OCI-M2 (cell line): Measurements from ENCODE around the gene FOXA1.

Experiments
- DNase-seq: peaks from one replicate; lab custom pipeline; 2025; ENCODE audit not compliant: unreplicated experiment; lab: John Stamatoyannopoulos, UW

Gene FOXA1

DNA sequence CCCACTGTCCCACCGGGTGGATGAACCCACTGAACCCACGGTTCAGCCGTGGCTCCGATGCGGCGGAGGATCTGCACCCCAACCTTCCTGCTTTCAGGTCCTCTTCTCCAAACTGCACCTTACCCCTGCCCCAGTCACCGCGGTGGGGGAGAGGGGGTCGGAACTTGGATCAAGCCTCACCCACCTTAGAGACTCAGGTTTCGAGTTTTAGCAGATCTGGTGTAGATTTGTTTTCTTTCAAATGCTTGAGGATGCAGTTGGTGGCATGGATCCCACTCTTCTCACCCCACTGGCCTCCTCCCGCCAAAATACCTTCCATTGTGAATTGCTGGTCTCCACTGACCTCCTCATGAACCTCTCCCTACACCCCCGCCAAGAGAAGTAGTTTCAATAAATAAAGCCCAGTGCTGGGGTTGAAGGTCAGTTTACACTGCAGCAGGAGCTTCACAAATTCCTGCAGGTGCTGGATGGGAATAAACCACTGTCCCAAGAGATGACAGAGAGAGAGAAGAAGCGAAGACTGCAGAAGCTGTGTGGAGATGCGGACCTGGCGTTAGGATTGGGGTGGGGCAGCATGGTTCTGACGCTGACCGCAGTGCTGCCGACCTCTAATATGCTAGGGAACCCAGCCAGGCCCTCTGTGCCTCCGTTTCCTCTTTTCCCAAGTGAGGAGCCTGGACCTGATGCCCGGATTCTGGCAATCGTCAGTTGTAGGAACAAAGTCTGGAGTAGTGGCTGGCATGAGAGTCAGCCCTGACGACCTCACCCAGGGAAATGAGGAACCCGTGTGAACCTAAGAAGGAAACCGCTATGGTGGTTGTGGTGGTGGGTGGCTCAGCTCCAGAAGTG is 7.8 kb upstream of the FOXA1 start:
- DNase-seq, result no peak

DNA sequence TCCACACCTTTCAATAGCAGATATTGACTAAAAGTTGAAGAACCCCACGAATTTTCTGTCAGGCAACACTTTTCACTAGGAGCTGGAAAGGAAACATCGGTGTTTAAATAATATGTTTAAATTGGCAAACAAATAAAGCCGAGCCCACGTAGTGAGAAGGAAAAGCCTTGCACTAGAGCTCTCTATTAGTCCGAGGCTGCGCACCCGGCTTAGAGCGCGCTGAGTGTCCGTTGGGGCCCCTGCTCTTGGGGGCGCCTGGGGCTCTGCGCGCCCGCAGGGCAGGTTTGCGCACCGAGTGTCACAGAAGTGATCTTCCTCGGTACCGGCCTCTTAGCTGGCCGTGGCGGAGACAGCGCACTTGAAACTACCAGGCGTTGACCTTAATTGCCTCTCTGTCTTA is 6.8 kb upstream of the FOXA1 start:
- no peak for DNase-seq

DNA sequence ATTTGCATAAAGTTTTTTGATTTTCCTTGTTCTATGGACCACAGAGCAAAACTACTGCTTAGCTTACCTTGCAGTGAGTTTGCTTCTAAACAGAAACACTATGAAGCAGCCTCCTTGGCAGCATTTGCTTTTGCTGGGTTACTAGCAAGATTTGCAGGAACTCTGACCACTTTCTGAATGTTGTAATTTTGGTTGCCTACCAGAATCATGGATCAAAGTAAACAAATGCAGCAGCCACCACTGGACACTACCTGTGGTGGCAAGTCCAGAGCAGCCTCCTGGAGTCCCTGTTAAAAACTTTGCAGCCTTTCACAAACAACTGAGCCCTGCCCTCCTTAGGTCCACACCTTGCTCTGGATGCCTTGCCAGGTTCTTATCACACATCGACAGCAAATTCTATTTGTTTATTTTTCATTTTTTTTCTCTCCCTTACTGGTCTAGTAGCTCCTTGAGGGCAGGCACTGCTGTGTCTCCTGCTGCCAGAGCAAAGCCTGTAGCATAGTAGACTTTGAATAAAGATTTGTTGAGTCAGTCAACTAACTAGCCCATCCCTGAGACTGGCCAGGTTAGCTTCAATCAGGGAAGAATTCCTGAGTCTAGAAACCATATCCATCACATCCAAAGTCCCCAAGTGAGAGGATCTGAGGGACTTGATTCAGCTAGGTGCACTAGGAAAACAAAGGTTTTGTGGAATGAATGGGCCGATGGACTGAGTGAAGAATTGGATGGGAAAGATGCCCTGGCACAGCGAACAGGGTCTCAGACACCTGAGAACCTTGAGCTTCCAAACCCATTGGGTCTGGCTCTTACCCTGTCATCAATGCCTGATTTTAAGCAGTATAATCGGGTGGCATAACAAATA is 6.1 kb upstream of the FOXA1 start:
- no peak for DNase-seq

DNA sequence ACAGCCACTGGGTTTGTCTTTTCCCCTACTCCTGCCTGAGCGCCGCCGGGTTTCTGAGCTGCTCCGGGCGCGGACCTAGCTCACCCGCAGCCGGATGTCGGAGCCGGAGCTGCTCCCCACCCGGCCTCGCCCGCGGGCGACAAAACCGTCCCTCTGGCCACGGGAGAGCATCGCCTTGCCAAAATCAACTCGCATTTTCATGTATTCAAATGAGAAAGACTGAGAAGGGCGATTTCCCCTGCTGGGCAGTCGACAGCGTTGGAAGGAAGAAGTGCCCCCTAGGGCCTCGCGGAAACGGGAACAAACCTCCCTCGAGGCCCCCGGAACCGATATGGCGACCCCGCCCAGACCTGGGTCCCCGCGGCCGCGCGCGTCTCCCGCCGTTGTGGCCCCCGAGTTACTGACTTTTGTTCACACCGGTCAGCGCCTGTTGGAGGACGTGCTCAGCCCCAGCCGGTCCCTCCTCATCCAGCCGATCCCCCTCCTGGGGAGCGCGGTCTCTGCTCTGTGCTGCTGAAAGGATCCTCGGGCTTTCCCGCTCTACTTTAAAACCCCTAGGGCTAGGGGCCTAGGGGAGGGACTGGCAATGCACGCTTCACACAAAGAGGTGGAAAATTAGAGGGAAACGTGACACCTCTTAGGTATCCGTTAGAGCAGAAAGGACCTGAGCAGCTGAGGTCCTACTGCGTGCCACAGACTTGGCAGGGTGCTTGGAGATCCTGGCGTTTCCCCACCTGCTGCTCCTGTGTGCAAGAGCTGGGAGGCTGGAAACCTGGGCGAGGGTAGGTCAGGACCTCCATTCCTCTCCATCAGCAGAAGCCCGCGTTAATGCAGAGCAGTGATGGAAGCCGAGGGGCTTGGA is 4.7 kb upstream of the FOXA1 start:
- DNase-seq, result no peak

DNA sequence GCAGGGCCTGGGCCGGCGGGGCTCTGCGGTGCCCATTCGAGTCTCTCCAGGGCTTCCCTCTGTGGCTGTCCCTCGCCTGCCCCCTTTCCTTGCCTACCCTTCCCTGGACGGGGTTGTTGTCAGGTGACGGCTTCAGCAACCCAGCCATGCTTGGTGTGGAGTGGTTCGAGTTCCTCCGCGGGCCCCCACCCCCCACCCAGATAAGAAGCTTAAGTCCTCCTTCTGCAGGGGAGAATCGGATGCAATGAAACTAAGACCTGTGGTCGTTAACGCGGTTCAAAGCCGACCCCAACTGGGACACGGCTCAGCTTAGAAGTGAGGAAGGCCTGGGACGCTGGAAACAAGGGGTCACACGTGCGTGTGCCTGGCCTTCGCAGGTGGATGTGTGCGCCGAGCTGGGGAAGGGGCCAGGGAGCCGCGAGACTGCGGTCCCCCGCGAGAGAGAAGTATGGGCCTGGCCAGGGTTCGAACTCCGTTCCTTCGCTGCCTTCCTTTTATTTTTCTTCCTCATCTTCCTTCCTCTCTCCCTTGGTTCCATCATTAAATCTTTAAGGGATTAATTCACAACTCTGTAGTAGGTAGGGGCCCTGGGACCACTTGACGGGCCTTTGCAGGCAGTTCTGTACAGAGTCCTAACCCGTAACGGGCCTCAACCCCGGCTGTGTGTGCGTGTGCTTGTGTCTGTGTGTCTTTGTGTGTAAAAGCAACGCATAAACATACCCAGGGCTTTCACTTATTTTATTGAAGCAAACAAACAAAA is 3.9 kb upstream of the FOXA1 start:
- DNase-seq, result no peak

DNA sequence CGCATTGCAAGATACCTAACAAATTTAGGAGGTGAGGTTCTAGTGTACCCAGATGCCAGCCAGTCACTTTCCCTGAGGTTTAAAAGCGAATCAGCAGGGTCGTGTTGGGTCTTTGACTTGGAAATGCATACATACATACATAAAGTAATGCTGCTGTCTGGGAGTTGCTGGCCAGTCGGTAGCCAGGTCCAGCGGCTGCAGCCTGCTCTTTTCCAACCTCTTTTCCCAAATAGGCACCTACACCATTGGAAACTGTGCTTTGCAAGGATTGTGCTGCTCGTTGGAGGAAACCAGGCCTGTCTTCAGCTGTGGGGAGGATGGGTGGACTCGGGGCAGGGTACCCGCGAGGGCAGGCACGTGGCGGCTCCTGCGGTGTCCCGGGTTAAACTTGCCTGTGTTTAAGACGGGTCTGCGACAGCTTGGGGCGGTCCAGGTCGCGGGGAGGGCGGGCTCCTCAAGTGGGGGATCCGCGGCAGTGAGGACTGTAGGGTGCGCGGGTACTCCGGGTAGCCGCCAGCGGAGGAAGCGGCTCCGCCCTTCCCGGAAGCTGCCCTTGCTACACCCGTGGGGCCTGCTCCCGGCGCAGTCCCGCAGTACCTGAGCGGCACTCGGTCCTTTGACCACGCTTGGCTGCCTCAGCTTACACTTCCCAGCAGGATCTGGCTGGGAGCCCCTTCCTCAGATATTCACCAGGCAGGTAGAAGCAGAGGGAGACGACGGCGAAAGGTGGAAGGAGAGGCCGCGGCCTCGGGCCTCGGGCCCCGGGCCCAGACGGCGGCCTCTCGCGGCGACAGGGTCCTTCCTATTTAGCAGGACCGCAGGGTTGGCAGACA is 3.1 kb upstream of the FOXA1 start:
- DNase-seq, result no peak

DNA sequence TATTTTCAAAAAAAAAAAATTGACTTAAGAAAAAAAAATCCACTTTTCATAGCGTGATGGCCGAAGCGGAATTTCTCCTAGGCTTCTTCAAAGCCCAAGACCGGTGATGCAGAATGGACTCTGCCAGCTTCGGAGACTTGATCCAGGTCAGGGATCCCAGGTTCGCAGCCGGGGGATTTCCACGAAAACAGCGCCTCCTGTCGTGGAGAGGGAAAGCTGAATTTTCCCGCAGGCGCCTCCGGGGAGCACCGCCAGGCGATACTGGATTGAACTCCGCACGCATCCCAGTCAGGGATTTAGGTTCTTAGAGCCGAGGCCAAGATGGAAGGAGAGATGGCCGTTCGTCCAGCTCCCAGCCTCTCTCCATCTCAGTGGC is 2.5 kb upstream of the FOXA1 start:
- no peak for DNase-seq

DNA sequence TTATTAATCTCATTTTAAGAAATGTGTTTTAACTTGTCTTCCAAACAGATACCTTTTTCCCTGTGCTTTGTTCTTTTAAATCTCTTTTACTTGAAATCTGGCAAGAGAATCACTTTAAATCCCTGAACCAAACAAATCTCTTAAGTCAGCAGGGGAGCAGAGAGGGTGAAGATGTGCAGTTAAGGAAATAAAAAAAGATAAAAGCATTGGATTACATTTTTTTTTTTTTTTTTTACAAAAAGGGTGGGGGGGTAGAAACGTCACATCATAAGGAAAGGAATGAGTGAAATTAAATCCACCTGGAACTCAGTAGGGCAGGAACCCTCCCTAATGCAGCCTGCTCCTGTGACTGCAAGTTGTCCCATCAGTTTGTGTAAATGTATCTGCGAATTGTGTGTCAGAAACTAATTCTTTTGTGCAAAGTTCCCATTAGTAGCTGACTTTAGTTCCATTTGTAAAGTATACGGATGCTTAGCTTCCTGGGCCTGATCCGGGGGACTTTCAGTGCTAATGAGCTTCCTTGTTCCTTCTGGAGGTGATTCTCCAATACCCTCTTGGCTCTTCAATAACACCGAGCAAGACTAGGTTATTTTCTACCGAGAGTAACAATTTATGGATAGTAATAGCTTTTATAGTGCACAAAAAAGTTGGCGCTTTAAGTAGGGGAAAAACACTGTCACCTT is 1.9 kb upstream of the FOXA1 start:
- no peak for DNase-seq

DNA sequence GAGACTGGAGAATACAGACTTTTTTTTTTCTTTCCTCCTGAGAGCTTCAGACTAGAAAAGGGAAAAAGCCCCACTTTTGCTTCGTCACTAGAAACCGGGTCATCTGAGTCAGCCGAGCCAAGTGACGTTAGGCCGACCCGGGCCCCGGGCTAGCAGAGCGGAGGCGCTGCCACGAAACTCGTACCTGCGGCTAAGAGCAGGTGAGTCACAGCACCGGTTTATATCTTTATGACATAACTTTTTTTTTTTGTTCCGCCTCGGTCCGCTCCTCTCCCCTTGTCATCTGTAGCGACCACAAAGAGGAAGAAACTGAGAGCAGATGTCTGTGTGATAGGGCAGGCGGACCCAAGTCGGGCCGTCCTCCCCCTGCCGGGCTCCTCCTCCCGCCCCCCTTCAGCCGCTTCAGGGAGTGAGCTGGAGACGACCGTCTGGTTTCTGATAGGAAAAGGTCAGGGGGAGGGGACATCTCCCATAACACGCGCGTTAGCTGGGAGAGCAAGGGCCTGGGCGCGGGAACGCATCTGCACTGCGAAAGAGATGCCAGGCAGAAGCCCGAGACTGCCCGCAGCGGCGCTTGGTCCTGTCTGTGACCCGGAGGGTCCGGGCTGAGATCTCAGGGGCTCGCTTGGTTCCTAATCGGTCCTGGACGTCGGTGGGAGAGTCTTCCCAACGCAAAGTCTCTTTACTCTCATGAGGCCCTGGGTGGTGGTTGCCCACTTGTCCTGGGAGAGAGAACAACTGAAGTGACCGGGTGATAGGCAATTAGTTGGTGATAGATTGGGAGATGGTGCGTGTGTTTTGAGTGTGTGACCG is 966 bp upstream of the FOXA1 start:
- DNase-seq, result peak; percentile 44

DNA sequence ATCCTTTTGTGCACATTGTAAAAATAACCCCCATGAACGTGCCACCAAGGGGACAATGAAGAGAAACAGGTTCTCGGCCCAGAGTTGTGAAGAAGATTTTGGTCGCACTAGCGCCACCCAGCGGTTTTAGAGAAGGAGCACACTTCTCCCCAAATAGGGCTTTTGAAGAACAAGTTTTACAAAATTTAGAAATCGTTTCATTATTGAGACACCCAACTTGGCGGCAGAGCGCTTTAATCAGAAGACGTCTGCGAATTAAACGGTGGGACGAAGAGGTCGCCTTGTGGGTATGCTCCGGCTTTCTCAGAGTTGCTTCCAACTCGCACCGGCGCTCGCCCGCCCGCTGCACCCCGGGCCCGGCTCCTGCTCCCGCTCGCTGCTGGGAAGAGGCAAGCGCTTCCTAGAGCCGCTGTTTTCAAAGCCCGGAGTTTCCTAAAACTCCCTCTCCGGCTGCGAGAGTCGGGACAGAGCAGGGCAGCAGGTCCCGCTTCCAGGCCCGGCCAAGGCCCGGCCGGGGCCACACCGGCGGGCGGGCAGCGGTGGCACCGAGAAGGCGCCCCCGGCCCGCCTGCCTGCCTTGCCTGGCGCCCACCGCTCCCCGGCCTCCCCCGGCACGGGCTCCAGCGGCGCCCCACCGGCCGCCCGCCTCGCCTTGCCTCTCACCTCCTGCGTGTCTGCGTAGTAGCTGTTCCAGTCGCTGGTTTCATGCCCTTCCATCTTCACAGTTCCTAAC is 645 bp downstream of the FOXA1 start:
- peak; percentile 31 for DNase-seq

DNA sequence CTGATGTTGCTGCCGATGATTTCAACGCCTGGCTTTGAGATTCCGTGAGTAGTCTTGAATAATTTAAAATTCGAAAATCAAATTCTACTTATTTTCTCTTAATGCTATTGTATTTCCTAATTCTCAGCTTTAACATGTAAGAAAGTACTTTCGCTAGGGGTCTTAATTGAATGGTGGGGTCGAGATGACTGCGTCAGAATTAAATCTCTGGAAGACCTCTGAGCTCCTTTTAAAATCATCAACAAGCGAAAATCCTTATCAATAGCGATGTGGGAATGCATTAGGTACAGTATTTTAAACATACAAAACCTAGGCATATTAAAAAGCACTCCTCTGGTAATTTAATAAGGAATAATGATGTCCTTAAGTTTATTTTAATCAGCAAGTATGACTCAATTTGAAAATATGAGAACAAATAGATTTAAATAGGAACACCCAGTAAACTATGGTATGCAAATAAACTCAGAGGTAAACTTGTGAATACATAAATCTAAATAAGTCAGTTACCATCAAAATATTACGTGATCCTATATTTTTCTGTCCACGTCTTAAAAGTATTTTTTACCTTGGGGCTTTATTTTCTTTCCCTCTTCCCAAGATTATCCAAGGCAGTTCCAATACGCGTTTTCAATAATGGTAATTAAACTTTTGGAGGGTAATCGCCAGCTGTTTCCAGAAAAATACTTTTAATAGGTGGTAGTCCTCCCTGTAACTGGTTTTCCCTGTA is 1.4 kb downstream of the FOXA1 start:
- DNase-seq, result no peak

DNA sequence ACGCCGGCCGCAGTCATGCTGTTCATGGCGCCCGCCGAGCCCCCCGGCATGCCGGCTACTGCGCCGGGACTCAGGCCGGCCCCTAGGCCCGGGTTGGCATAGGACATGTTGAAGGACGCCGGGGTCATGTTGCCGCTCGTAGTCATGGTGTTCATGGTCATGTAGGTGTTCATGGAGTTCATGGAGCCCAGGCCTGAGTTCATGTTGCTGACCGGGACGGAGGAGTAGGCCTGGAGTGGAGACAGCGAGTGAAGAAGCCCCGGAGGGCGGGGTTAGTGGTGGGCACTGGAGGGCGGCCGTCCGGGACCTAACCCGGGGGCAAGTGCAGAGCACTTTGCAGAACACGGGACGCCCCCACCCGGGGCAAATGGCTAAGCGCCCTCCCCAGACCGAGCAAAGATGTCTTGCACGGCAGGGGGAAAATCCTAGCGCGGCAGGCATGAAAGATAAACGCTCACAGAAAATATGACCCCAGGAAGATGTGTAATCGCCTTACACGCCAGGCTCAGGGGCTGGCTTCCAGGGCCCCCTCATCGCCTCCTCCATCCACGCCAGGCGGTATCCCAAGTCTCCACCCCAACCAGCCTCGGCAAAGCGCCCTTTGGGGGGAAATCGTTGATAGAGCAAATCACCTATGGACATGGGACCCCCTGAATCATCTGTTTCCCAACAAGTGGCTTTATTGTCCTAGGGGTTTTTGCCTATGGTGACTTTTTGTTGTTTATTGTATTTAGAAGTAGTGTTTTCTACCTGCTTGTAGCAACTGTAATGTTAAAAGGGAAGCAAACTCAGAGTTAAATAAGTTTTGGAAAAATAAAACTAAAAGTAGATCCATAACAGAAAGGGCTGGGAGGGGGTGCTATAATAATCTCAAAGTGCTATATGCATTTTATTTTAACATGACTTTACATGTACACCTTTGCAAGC is 2.3 kb downstream of the FOXA1 start:
- no peak for DNase-seq

DNA sequence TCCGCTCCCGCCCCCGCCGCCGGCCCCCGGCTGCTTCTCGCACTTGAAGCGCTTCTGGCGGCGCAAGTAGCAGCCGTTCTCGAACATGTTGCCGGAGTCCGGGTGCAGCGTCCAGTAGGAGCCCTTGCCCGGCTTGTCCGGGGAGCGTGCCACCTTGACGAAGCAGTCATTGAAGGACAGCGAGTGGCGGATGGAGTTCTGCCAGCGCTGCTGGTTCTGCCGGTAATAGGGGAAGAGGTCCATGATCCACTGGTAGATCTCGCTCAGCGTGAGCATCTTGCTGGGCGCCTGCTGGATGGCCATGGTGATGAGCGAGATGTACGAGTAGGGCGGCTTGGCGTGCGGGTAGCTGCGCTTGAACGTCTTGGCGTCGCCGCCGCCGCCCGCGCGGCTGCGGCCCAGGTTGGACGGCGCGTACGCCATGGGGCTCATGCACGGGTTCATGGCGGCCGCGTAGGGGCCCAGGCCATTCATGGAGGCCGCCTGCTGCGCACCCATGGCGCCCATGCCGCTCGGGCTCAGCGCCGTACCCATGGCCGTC is 3.0 kb downstream of the FOXA1 start:
- DNase-seq, result no peak

DNA sequence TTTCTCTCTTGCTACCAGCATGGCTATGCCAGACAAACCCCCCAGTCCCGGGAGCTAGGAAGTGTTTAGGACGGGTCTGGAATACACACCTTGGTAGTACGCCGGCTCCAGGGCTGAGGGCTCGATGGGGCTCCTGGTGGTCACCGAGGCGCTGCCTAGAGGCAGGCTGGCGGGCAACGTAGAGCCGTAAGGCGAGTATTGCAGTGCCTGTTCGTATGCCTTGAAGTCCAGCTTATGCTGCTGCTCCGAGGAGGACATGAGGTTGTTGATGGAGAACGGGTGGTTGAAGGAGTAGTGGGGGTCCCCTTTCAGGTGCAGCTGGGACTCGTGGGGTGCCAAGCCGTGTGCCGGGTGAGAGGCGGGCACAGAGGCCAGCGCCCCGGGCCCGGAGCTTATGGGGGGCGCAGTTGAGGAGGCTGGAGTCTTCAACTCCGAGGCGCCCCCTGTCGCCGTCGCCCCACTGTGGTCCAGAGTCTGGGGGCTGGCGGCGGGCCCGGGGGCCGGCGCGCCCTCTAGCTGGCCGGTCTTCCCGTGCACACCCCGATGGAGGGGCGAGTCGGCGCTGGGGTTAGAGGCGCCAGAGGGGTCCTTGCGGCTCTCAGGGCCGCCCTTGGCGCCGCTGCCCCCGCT is 3.6 kb downstream of the FOXA1 start:
- DNase-seq, result no peak

DNA sequence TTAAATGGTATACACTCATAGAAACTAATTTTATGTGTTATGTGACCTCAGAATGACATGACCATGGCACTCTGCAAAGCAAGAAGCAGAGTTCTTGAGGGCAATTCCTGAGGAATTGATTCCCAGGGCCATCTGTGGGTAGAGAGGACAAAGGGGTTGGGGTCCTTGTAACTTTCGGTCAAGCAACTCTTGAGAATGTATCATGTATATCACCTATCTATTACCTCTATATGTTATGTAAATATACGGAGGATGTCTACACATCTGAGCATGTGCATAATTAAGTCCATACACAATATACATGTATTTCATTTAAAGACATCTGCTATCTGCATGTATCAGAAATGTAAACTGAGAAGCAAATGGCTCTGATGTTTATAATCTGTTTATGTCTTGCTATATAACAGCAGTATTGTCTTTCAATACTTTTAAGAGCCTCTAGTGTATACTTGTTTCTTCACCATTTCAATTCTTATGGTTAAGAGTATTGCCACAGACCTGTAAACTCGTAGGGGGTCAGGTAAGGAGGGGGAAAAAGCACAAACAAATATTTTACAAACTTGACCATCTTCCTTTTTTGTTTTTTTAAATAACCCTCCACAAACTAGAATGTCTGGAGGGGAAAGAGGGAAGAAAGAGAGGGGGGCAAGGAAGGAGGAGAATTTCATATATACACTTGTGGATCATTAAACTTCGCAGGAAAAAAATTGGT is 4.5 kb downstream of the FOXA1 start:
- DNase-seq, result no peak
